ENCODE results near the gene NKD1. TPM values are rescaled to one million over a fixed set of nuclear protein-coding genes. Genes with fewer than 3 reads are reported as not detected.

Gene NKD1
- total RNA-seq, 1 donor, result under 0.01 TPM

DNA sequence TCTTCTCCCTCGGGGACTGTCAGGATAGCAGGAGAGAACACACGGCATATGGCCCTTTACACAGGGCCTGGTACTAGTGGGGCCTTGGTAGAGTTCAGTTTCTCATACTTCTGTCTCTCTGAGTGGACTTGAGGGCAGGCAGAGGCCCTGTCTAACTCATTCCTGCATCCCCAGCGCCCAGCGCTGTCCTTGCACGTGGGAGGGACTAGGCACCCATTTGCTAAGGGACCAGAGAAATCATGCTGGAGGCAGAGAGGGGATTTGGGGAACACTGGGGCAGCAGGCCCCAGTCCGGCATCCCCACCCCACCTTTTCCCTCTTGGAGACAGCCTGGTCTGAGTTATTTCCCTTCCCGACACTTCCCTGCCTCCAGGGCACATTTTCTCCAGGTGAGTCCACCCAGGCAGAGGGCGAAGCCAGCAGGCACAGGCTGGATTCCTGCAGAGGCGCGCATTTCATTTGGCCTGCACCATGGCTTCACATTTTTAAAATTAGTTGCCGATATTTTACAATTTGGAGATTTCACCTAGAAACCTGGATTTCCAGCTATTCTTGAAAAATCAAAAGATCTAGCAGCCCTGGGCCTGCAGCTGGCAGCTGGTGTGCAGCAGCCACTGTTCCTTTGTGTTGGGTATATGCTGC lies 9.7 kb upstream of the NKD1 start:
- H3K27me3 ChIP-seq (ENCODE audit: insufficient read depth, low read length), result no peaks in the 10 kb centered on the region
- H3K4me1 ChIP-seq (ENCODE audit: insufficient read depth, low read length), result no peaks in the 10 kb centered on the region
- H3K36me3 ChIP-seq (ENCODE audit: insufficient read depth, low read length), result no peaks in the 10 kb centered on the region
- no peak for DNase-seq (ENCODE audit: insufficient read length, low spot score, missing footprints)
- no peak overlapping the region for H3K27ac ChIP-seq (ENCODE audit: low read depth, low read length)
- H2AFZ ChIP-seq (ENCODE audit: low read length), result no peak overlapping the region
- H3K4me2 ChIP-seq (ENCODE audit: insufficient read depth, low read length), result no peak overlapping the region
- TF ChIP-seq, protein P1, sequence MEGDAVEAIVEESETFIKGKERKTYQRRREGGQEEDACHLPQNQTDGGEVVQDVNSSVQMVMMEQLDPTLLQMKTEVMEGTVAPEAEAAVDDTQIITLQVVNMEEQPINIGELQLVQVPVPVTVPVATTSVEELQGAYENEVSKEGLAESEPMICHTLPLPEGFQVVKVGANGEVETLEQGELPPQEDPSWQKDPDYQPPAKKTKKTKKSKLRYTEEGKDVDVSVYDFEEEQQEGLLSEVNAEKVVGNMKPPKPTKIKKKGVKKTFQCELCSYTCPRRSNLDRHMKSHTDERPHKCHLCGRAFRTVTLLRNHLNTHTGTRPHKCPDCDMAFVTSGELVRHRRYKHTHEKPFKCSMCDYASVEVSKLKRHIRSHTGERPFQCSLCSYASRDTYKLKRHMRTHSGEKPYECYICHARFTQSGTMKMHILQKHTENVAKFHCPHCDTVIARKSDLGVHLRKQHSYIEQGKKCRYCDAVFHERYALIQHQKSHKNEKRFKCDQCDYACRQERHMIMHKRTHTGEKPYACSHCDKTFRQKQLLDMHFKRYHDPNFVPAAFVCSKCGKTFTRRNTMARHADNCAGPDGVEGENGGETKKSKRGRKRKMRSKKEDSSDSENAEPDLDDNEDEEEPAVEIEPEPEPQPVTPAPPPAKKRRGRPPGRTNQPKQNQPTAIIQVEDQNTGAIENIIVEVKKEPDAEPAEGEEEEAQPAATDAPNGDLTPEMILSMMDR (IDR thresholded peaks at IDR 0.05; ENCODE audit: extremely low read depth, low read depth, low read length), result no peak
- H4K20me1 ChIP-seq (ENCODE audit: insufficient read depth, low read length), result no peaks in the 10 kb centered on the region
- no peak overlapping the region for H3K4me3 ChIP-seq (ENCODE audit: insufficient read depth, low read length)
- no peaks in the 10 kb centered on the region for H3K9me3 ChIP-seq (ENCODE audit: low read depth, low read length)
- no peaks in the 10 kb centered on the region for H3K79me2 ChIP-seq (ENCODE audit: insufficient read depth, low read length)

DNA sequence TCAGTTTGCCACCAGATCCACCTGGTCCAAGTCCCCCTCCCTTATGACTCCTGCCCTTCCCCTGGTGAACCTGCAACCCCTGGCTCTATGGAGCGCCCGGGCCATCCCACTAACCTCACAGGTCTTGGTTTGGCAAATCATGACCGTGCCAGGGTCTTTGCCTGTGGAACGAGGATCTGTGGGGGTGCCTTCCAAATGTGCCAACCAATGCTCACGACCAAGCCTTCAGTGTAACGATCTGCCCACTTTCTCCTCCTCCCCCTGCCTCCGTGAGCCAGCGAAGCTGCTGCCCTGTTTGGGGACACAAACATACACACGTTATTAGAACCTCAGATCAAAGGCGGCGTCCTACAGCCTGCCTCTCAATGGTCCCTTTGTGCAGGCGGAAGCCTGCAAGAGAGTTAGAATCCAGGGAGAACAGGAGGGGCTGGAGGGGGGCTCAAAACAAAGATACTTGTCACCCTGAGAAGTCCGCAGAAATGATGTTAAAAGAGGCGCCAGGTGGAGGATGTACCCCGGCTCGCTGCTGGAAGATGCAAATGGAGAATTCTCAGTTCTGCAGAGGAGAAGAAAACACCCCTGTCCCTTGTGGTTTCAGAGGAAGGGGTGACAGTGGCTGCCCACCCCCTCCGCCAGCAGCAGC lies 9.0 kb upstream of the NKD1 start:
- Histone ChIP-seq H3K9me3 (ENCODE audit: low read depth, low read length) (no peaks in the 10 kb centered on the region), H3K27ac (ENCODE audit: low read depth, low read length) (no peak overlapping the region), H3K36me3 (ENCODE audit: insufficient read depth, low read length) (no peaks in the 10 kb centered on the region), H3K79me2 (ENCODE audit: insufficient read depth, low read length) (no peaks in the 10 kb centered on the region), H3K4me1 (ENCODE audit: insufficient read depth, low read length) (no peaks in the 10 kb centered on the region), H3K4me2 (ENCODE audit: insufficient read depth, low read length) (no peak overlapping the region), H3K27me3 (ENCODE audit: insufficient read depth, low read length) (peaks cover 3% of the 10 kb centered on the region), H2AFZ (ENCODE audit: low read length) (no peak overlapping the region), H4K20me1 (ENCODE audit: insufficient read depth, low read length) (no peaks in the 10 kb centered on the region), H3K4me3 (ENCODE audit: insufficient read depth, low read length) (no peak overlapping the region)
- DNase-seq (ENCODE audit: insufficient read length, low spot score, missing footprints), result no peak
- TF ChIP-seq, protein P1 (IDR thresholded peaks at IDR 0.05; ENCODE audit: extremely low read depth, low read depth, low read length), result no peak

DNA sequence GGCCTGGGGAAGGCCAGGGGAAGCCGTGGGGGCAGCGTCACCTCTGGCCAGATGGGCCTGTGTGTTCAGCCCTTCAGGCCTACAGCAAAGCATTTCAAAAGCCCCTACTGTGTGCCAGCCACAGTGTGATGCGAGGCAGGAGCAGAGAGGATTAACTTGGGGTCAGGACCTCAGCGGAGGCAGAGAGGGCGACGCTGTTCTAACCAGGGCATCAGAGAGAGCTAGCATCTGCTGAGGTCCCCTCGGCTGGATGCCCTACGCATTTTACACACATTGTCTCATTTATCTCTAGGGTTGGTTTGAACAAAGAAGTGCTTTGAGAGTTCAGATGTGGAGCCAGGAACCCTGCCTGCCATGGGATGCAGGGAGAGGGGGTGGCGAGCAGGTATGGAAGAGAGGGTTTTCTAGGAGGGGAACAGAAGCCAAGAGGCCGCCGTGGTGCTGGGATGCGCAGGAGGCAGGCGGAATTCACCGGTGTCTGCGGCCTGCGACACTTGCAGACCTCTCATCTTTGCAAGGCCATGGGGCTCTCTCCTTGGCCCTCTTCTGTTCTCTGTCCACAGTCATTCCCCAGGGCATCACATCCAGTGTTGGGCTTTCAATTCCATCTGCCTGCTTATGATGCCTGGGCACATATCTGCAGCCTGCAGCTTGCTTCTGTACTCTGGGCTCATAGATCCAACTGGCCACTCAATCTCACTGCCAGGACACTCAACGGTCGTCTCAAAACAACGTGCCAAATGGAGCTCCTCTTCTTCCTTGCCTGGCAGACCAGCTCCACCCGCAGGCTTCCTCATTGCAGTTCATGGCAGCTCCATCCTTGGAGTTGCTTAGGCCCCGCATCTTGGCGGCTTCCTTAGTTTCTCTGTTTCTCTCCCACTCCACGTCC lies 8.1 kb upstream of the NKD1 start:
- no peak for DNase-seq (ENCODE audit: insufficient read length, low spot score, missing footprints)
- no peaks in the 10 kb centered on the region for H3K79me2 ChIP-seq (ENCODE audit: insufficient read depth, low read length)
- no peaks in the 10 kb centered on the region for H4K20me1 ChIP-seq (ENCODE audit: insufficient read depth, low read length)
- H3K4me1 ChIP-seq (ENCODE audit: insufficient read depth, low read length), result no peaks in the 10 kb centered on the region
- no peaks in the 10 kb centered on the region for H3K9me3 ChIP-seq (ENCODE audit: low read depth, low read length)
- no peak overlapping the region for H2AFZ ChIP-seq (ENCODE audit: low read length)
- TF ChIP-seq, protein P1 (IDR thresholded peaks at IDR 0.05; ENCODE audit: extremely low read depth, low read depth, low read length), result no peak
- H3K4me2 ChIP-seq (ENCODE audit: insufficient read depth, low read length), result no peak overlapping the region
- no peak overlapping the region for H3K4me3 ChIP-seq (ENCODE audit: insufficient read depth, low read length)
- H3K27ac ChIP-seq (ENCODE audit: low read depth, low read length), result no peak overlapping the region
- no peaks in the 10 kb centered on the region for H3K36me3 ChIP-seq (ENCODE audit: insufficient read depth, low read length)
- peaks cover 5% of the 10 kb centered on the region for H3K27me3 ChIP-seq (ENCODE audit: insufficient read depth, low read length)

DNA sequence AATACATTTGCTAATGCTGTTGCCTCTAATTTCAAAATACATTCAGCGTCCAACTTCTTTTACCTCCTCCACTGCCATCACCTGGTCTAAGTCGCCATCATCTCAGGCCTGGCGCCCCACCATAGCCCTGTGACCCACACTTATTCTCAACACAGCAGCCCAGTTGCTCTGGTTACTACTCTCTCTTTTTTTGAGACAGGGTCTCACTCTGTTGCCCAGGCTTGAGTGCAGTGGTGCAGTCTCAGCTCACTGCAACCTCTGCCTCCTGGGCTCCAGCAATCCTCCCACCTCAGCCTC lies 7.5 kb upstream of the NKD1 start:
- Histone ChIP-seq H2AFZ (ENCODE audit: low read length) (no peak overlapping the region), H3K4me3 (ENCODE audit: insufficient read depth, low read length) (no peak overlapping the region), H3K79me2 (ENCODE audit: insufficient read depth, low read length) (no peaks in the 10 kb centered on the region), H3K4me1 (ENCODE audit: insufficient read depth, low read length) (no peaks in the 10 kb centered on the region), H4K20me1 (ENCODE audit: insufficient read depth, low read length) (no peaks in the 10 kb centered on the region), H3K27me3 (ENCODE audit: insufficient read depth, low read length) (peaks cover 10% of the 10 kb centered on the region), H3K4me2 (ENCODE audit: insufficient read depth, low read length) (no peak overlapping the region), H3K9me3 (ENCODE audit: low read depth, low read length) (no peaks in the 10 kb centered on the region), H3K27ac (ENCODE audit: low read depth, low read length) (no peak overlapping the region), H3K36me3 (ENCODE audit: insufficient read depth, low read length) (no peaks in the 10 kb centered on the region)
- DNase-seq (ENCODE audit: insufficient read length, low spot score, missing footprints), result no peak
- TF ChIP-seq, protein P1 (IDR thresholded peaks at IDR 0.05; ENCODE audit: extremely low read depth, low read depth, low read length), result no peak
